GM12878 (cell line): ENCODE measurements around the gene SSBP4. TPM values are rescaled to one million over a fixed set of nuclear protein-coding genes. Genes with fewer than 3 reads are reported as not detected.

Source experiments
- ATAC-seq: fragments of 200-7000 bp; cut with Tn5 transposase; 3 replicates; pipeline ENCODE4 v1.9.1; 2020; ENCODE audit warnings: mild to moderate bottlenecking, moderate library complexity
- BruUV-seq: library from RNA; stranded (reverse); fragments of 400-500 nt; replicated peaks from 2 replicates; lab custom pipeline; 2021; lab: Mats Ljungman, UMichigan
- CTCF ChIA-PET: fragments of 300-600 bp; sonication (Branson Sonifier 250); formaldehyde crosslinking; extraction: SDS; loops from one replicate; lab custom pipeline; 2021; ENCODE audit warnings: inconsistent platforms; lab: Yijun Ruan, JAX
- POLR2A ChIA-PET: fragments of 350-600 bp; formaldehyde crosslinking; extraction: SDS; loops from one replicate; lab custom pipeline; 2021; ENCODE audit warnings: inconsistent platforms; lab: Charles Lee
- RAD21 ChIA-PET: fragments of 300-600 bp; sonication (Branson Sonifier 250); formaldehyde crosslinking; loops from one replicate; lab custom pipeline; 2023; ENCODE audit warnings: antibody characterized with exemption; ENCODE audit not compliant: unreplicated experiment; lab: Charles Lee
- SMC1A ChIA-PET: fragments of 300-600 bp; sonication (Branson Sonifier 250); formaldehyde crosslinking; loops from one replicate; lab custom pipeline; 2023; ENCODE audit not compliant: unreplicated experiment, uncharacterized antibody; lab: Charles Lee
- DNase-seq: peaks from one replicate; pipeline ENCODE4 v3.0.0-alpha.2; 2011; ENCODE audit warnings: low read depth, low spot score
- FAIRE-seq: peaks from 3 replicates; lab custom pipeline; 2011; peaks lifted over from hg19 to GRCh38; lab: Jason Lieb, UNC
- H2AFZ ChIP-seq: 2 replicates; pipeline ENCODE4 v1.6.0; 2011; ENCODE audit warnings: low read depth, low read length, control low read depth; ENCODE audit not compliant: control insufficient read depth
- H3K27ac ChIP-seq: 2 replicates; pipeline ENCODE4 v1.5.1; 2011; ENCODE audit warnings: control low read depth; ENCODE audit not compliant: control insufficient read depth, insufficient read depth
- H3K27me3 ChIP-seq, 2 experiments: replicated peaks in 1 of 2; 2 replicates each; pipeline versions ENCODE4 v1.6.0 to v1.6.1; 2011; ENCODE audit warnings: low read length in 1 of 2; ENCODE audit not compliant: control insufficient read depth in 2 of 2, insufficient read depth in 2 of 2
- H3K36me3 ChIP-seq, 2 experiments: 2 replicates each; pipeline ENCODE4 v1.5.1; 2011; ENCODE audit warnings: low read length in 1 of 2; ENCODE audit not compliant: control insufficient read depth in 2 of 2, insufficient read depth in 2 of 2
- H3K4me1 ChIP-seq: 2 replicates; pipeline ENCODE4 v1.6.1; 2011; ENCODE audit warnings: mild to moderate bottlenecking, low read length, moderate library complexity, mixed read lengths; ENCODE audit not compliant: control insufficient read depth, insufficient read depth
- H3K4me2 ChIP-seq: 2 replicates; pipeline ENCODE4 v1.6.0; 2011; ENCODE audit warnings: control low read depth; ENCODE audit not compliant: control insufficient read depth, insufficient read depth
- H3K4me3 ChIP-seq: fragments of 200-600 bp; sonication (generic); 2 replicates; pipeline ENCODE4 v1.5.1; 2016
- H3K79me2 ChIP-seq: 2 replicates; pipeline ENCODE4 v1.6.0; 2011; ENCODE audit warnings: low read length; ENCODE audit not compliant: control insufficient read depth, insufficient read depth
- H3K9ac ChIP-seq: 2 replicates; pipeline ENCODE4 v1.8.0; 2011; ENCODE audit warnings: low read length, control low read depth, mixed read lengths; ENCODE audit not compliant: control insufficient read depth, insufficient read depth
- H3K9me3 ChIP-seq: replicated peaks from 3 replicates; pipeline ENCODE4 v1.5.1; 2011; ENCODE audit warnings: mild to moderate bottlenecking, low read length; ENCODE audit not compliant: control insufficient read depth, insufficient read depth
- H4K20me1 ChIP-seq: 2 replicates; pipeline ENCODE4 v1.6.0; 2011; ENCODE audit not compliant: control insufficient read depth, insufficient read depth
- CHD2 ChIP-seq: IDR thresholded peaks from 2 replicates; pipeline ENCODE4 v1.6.1; 2011; ENCODE audit warnings: low read depth, low read length, improper control_type of control experiment, borderline replicate concordance
- CHD4 ChIP-seq: fragments of 200-600 bp; sonication (generic); IDR thresholded peaks from 2 replicates; pipeline ENCODE4 v1.6.1; 2016; ENCODE audit warnings: mild to moderate bottlenecking
- CTCF ChIP-seq, 3 experiments: IDR thresholded peaks in 2 of 3; conservative IDR thresholded peaks in 1 of 3; 2 replicates each; pipeline ENCODE4 v1.5.1; 2011; ENCODE audit warnings: low read depth in 3 of 3, low read length in 3 of 3, mild to moderate bottlenecking in 3 of 3, control low read depth in 2 of 3, moderate library complexity in 2 of 3, inconsistent platforms in 1 of 3, mixed read lengths in 1 of 3; ENCODE audit not compliant: control insufficient read depth in 2 of 3, insufficient read depth in 1 of 3; ENCODE audit errors: extremely low read depth in 1 of 3
- CUX1 ChIP-seq: IDR thresholded peaks from 2 replicates; pipeline ENCODE4 v1.6.1; 2012; ENCODE audit warnings: improper control_type of control experiment, low read depth, low read length; ENCODE audit not compliant: insufficient replicate concordance
- EZH2 ChIP-seq: IDR thresholded peaks from 2 replicates; pipeline ENCODE4 v1.6.1; 2012; ENCODE audit warnings: low read depth, mild to moderate bottlenecking, control low read depth, inconsistent platforms, low read length, borderline replicate concordance; ENCODE audit not compliant: control insufficient read depth
- MTA2 ChIP-seq: fragments of 450-650 bp; IDR thresholded peaks from 2 replicates; pipeline ENCODE4 v1.6.1; 2016; ENCODE audit warnings: low read depth, mild to moderate bottlenecking, moderate library complexity
- NFYA ChIP-seq: IDR thresholded peaks from 2 replicates; pipeline ENCODE4 v1.6.1; 2011; ENCODE audit warnings: low read depth, mild to moderate bottlenecking, low read length, improper control_type of control experiment, borderline replicate concordance
- NFYB ChIP-seq: IDR thresholded peaks from 2 replicates; pipeline ENCODE4 v1.6.1; 2011; ENCODE audit warnings: low read depth, mild to moderate bottlenecking, low read length, improper control_type of control experiment, moderate library complexity; ENCODE audit not compliant: insufficient read depth
- RB1 ChIP-seq: fragments of 450-650 bp; formaldehyde crosslinking; IDR thresholded peaks from 2 replicates; pipeline ENCODE4 v1.6.1; 2017; ENCODE audit warnings: mild to moderate bottlenecking, borderline replicate concordance
- SMC3 ChIP-seq: IDR thresholded peaks from 2 replicates; pipeline ENCODE4 v1.6.1; 2011; ENCODE audit warnings: low read length, improper control_type of control experiment, borderline replicate concordance
- SUZ12 ChIP-seq: fragments of 200-600 bp; sonication (generic); IDR thresholded peaks from one replicate; pipeline ENCODE4 v1.6.1; 2018; ENCODE audit warnings: antibody characterized with exemption, mild to moderate bottlenecking; ENCODE audit not compliant: unreplicated experiment
- ZBTB4 ChIP-seq: fragments of 450-650 bp; formaldehyde crosslinking; IDR thresholded peaks from 2 replicates; pipeline ENCODE4 v1.4.0; 2022; ENCODE audit warnings: mild to moderate bottlenecking, moderate library complexity
- ZNF274 ChIP-seq: IDR thresholded peaks from one replicate; pipeline ENCODE4 v1.8.0; 2011; ENCODE audit not compliant: insufficient read length, insufficient read depth
- WGBS: methylation state at CpG from one replicate; pipeline ENCODE4 v1.1.6; 2016; ENCODE audit warnings: low lambda C conversion rate; ENCODE audit not compliant: insufficient replicate concordance, insufficient coverage; ENCODE audit errors: missing lambda C conversion rate; 5-methylcytosine and 5-hydroxymethylcytosine counted together
- in situ Hi-C: fragments of 300-500 bp; cut with MboI; formaldehyde crosslinking; loops from 9 replicates; pipeline ENCODE4 v1.14.3; 2018; ENCODE audit warnings: mixed read lengths
- intact Hi-C: fragments of 100-400 bp; cut with micrococcal nuclease; formaldehyde crosslinking; loops from one replicate; pipeline ENCODE4 v1.14.2; 2022; ENCODE audit not compliant: unreplicated experiment
- polyA plus RNA-seq, 11 experiments: library from polyadenylated mRNA; depleted of rRNA in 4 of 11; unstranded in 6 of 11; stranded (reverse) in 5 of 11; fragments of >200 nt; fragmentation: Nextera tagmentation in 4 of 11; fragmentation: Illumina TruSeq in 1 of 11; extraction: Ambion mirVana in 4 of 11; extraction: Trizol in 1 of 11; gene quantifications; 1 replicate in 1 of 11; 2 replicates in 10 of 11; pipeline versions ENCODE4 v1.2.1 to v1.2.3, GENCODE V29; 2011 to 2016; ENCODE audit warnings: inconsistent platforms in 2 of 11, missing spikeins in 2 of 11, low read depth in 1 of 11
- total RNA-seq, 4 experiments: library from RNA; depleted of rRNA in 3 of 4; stranded (reverse); fragments of >200 nt in 3 of 4; fragmentation: Illumina TruSeq in 1 of 4; extraction: Trizol in 1 of 4; gene quantifications; 2 replicates each; pipeline versions ENCODE4 v1.2.1 to v1.2.3, GENCODE V29; 2013 to 2021

SSBP4 gene
- total and polyA plus RNA-seq, 10 of the 15 experiments (the other 5 are each of a cell fraction or from before 2014, with no cell fraction given): 0.37 to 150 (median 38.9) TPM

- H4K20me1 ChIP-seq: no peaks in the 10 kb centered on the region
- intact Hi-C loops (no loop called here), in situ Hi-C loops (no loop called here)
- peaks cover 53% of the 10 kb centered on the region for H3K4me1 ChIP-seq
- ChIA-PET CTCF (interaction anchor here (0.9 to 2.6 kb wide), 5 partner anchors 10 to 218 kb away, joined by 3 to 9 read pairs (median 4); partner anchors contain the start of gene GDF15), SMC1A (interaction anchor here (0.6 to 1.6 kb wide), 5 partner anchors 19 to 141 kb away, joined by 3 to 4 read pairs (median 4); no protein-coding TSS in a partner anchor), RAD21 (interaction anchor here (1.4 kb wide), 1 partner anchor 16 kb away, joined by 3 read pairs; no protein-coding TSS in a partner anchor), POLR2A (interaction anchor here (1.0 to 1.7 kb wide), 5 partner anchors 11 to 141 kb away, joined by 3 to 6 read pairs (median 3); no protein-coding TSS in a partner anchor)
- peak overlapping the region; percentile 87 for H3K4me3 ChIP-seq
- peak overlapping the region; percentile 73 for H3K9ac ChIP-seq
- no TSS peak for BruUV-seq
- H3K4me2 ChIP-seq: peak overlapping the region; percentile 88
- no peak for ATAC-seq
- H3K9me3 ChIP-seq: no peaks in the 10 kb centered on the region
- H3K36me3 ChIP-seq: no peaks in the 10 kb centered on the region; a peak in 1 of 4 replicates
- H3K79me2 ChIP-seq: peaks cover 55% of the 10 kb centered on the region
- no peak for FAIRE-seq
- H3K27ac ChIP-seq: no peak overlapping the region
- WGBS: 27% methylated on average over 2 of the region's 2 CpGs
- DNase-seq: no peak
- no peaks in the 10 kb centered on the region for H3K27me3 ChIP-seq
- H2AFZ ChIP-seq: no peak overlapping the region
- TF ChIP-seq CUX1 (no peak), RB1 (no peak), CHD4 (no peak), MTA2 (no peak), CTCF (IDR thresholded peaks at IDR 0.05 in 2 of 3, conservative IDR thresholded peaks at IDR 0.05 in 1 of 3; ENCODE audit: control insufficient read depth in 2 of 3, extremely low read depth in 1 of 3, insufficient read depth in 1 of 3, low read depth in 3 of 3, low read length in 3 of 3) (no peak), NFYB (no peak), ZBTB4 (CRISPR knock-in tag) (no peak), ZNF274 (no peak), SMC3 (no peak), CHD2 (no peak), NFYA (no peak), SUZ12 (no peak), EZH2 (no peak)
Observed at GRCh38 chr19:18420930-18421329, 1.7 kb downstream of the SSBP4 start.
